PFSK-1 (cell line): Measurements from ENCODE around the gene HSPA12A.

ENCODE experiments used
- FOXP2 ChIP-seq: optimal IDR thresholded peaks from 2 replicates; pipeline ENCODE3; 2011; ENCODE audit warnings: borderline replicate concordance, control low read depth, inconsistent platforms; ENCODE audit not compliant: insufficient read depth; ENCODE audit errors: extremely low read length, extremely low read depth
- POLR2AphosphoS5 ChIP-seq: IDR thresholded peaks from 2 replicates; pipeline ENCODE4 v1.6.1; 2012; ENCODE audit warnings: low read depth, mild to moderate bottlenecking, control low read depth, low read length, moderate library complexity
- REST ChIP-seq, 2 experiments: IDR thresholded peaks; 2 replicates each; pipeline versions ENCODE4 v1.6.1 to v1.8.0; 2011 to 2012; ENCODE audit warnings: low read depth in 2 of 2, low read length in 2 of 2, control low read depth in 1 of 2, inconsistent platforms in 1 of 2, mild to moderate bottlenecking in 1 of 2, moderate library complexity in 1 of 2; ENCODE audit not compliant: insufficient read depth in 1 of 2
- TAF1 ChIP-seq: IDR thresholded peaks from 2 replicates; pipeline ENCODE4 v1.6.1; 2012; ENCODE audit warnings: low read length, control low read depth, borderline replicate concordance; ENCODE audit not compliant: insufficient read depth

GRCh38 chr10:116764979-116765378, 22.6 kb upstream of the HSPA12A start:
- TF ChIP-seq TAF1, result no peak
- no peak for TF ChIP-seq POLR2AphosphoS5
- no peak for TF ChIP-seq FOXP2
- TF ChIP-seq REST (IDR thresholded peaks at IDR 0.05; ENCODE audit: insufficient read depth in 1 of 2, low read depth in 2 of 2, low read length in 2 of 2), result no peak
